ENCODE measurements around the gene FAM20C.

DNA sequence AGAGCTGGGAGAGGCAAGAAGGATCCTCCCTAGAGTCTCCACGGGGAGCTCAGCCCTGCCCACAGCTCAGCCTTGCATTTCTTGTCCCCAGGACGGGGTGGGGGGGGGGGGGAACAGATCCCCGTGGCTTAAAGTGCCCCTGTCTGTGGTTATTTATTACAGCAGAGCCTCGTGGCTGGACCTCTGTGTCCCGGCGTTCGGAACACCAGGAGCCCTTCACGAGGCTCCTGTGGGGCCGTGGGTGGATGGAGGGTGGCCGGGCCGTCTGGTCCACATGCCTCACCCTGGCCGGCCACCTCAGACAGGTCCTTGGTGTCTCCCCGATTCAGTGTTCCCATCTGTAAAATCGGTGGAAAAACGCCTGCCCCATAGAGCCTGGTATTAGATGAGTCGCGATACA is 37.9 kb downstream of the FAM20C start:
- TF ChIP-seq, protein P1, sequence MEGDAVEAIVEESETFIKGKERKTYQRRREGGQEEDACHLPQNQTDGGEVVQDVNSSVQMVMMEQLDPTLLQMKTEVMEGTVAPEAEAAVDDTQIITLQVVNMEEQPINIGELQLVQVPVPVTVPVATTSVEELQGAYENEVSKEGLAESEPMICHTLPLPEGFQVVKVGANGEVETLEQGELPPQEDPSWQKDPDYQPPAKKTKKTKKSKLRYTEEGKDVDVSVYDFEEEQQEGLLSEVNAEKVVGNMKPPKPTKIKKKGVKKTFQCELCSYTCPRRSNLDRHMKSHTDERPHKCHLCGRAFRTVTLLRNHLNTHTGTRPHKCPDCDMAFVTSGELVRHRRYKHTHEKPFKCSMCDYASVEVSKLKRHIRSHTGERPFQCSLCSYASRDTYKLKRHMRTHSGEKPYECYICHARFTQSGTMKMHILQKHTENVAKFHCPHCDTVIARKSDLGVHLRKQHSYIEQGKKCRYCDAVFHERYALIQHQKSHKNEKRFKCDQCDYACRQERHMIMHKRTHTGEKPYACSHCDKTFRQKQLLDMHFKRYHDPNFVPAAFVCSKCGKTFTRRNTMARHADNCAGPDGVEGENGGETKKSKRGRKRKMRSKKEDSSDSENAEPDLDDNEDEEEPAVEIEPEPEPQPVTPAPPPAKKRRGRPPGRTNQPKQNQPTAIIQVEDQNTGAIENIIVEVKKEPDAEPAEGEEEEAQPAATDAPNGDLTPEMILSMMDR (IDR thresholded peaks at IDR 0.05; ENCODE audit: insufficient read depth, low read length), result no peak
- TF ChIP-seq POLR2AphosphoS5 (IDR thresholded peaks at IDR 0.05; ENCODE audit: low read depth), result no peak

Measured in HL-60 (cell line).